Neural cell (in vitro differentiated cells): ENCODE results near the gene NKG7. TPM values are rescaled to one million over a fixed set of nuclear protein-coding genes. Genes with fewer than 3 reads are reported as not detected.

Source experiments
- H2AFZ ChIP-seq: fragments of 200-600, 300-800 bp; sonication (generic), shearing (Covaris generic); 2 replicates; pipeline ENCODE4 v1.6.0; 2014; ENCODE audit warnings: low read depth, mild to moderate bottlenecking, antibody characterized with exemption, low read length, moderate library complexity
- H3F3A ChIP-seq: fragments of 200-600 bp; shearing (Covaris generic); 2 replicates; pipeline ENCODE4 v1.6.1; 2016; ENCODE audit warnings: mild to moderate bottlenecking, moderate library complexity, mixed read lengths, antibody characterized with exemption, low read length; ENCODE audit not compliant: insufficient read depth, poor library complexity, severe bottlenecking
- H3K27ac ChIP-seq: fragments of 200-600, 300-800 bp; sonication (generic), shearing (Covaris generic); 2 replicates; pipeline ENCODE4 v1.5.1; 2014; ENCODE audit warnings: mild to moderate bottlenecking, low read length, moderate library complexity
- H3K27me3 ChIP-seq: fragments of 300-800, 200-600 bp; sonication (generic), shearing (Covaris generic); 2 replicates; pipeline ENCODE4 v1.6.0; 2014; ENCODE audit warnings: mild to moderate bottlenecking, low read depth, low read length, moderate library complexity; ENCODE audit not compliant: insufficient read depth
- H3K36me3 ChIP-seq: fragments of 300-800, 200-600 bp; sonication (generic), shearing (Covaris generic); 2 replicates; pipeline ENCODE4 v1.5.1; 2014; ENCODE audit warnings: mild to moderate bottlenecking, antibody characterized with exemption, low read length, moderate library complexity; ENCODE audit not compliant: insufficient read depth
- H3K4me2 ChIP-seq: fragments of 300-800, 200-600 bp; sonication (generic), shearing (Covaris generic); 2 replicates; pipeline ENCODE4 v1.6.0; 2014; ENCODE audit warnings: mild to moderate bottlenecking, low read length
- H3K4me3 ChIP-seq: fragments of 300-800, 200-600 bp; sonication (generic), shearing (Covaris generic); 2 replicates; pipeline ENCODE4 v1.5.1; 2014; ENCODE audit warnings: mild to moderate bottlenecking, low read length, moderate library complexity
- H3K79me2 ChIP-seq: fragments of 200-600 bp; shearing (Covaris generic); replicated peaks from 2 replicates; pipeline ENCODE4 v1.6.0; 2014; ENCODE audit warnings: mild to moderate bottlenecking, low read length, moderate library complexity; ENCODE audit not compliant: insufficient read depth
- H3K9ac ChIP-seq: fragments of 300-800, 200-600 bp; sonication (generic), shearing (Covaris generic); 2 replicates; pipeline ENCODE4 v1.6.1; 2016; ENCODE audit warnings: mild to moderate bottlenecking, low read length, mixed read lengths
- H3K9me2 ChIP-seq: fragments of 200-600 bp; shearing (Covaris generic); 2 replicates; pipeline ENCODE4 v1.6.1; 2016; ENCODE audit warnings: mild to moderate bottlenecking, low read length, mixed read lengths; ENCODE audit not compliant: insufficient read depth
- H3K9me3 ChIP-seq: fragments of 200-600, 300-800 bp; sonication (generic), shearing (Covaris generic); 2 replicates; pipeline ENCODE4 v1.6.1; 2016; ENCODE audit warnings: mild to moderate bottlenecking, mixed run types, low read length, moderate library complexity, mixed read lengths
- H4K20me1 ChIP-seq: fragments of 200-600 bp; shearing (Covaris generic); 2 replicates; pipeline ENCODE4 v1.6.1; 2016; ENCODE audit warnings: mild to moderate bottlenecking, mixed run types; ENCODE audit not compliant: insufficient read depth
- CTCF ChIP-seq: fragments of 450-650 bp; IDR thresholded peaks from 2 replicates; pipeline ENCODE4 v1.5.1; 2014; ENCODE audit warnings: antibody characterized with exemption, mild to moderate bottlenecking, moderate library complexity; ENCODE audit not compliant: poor library complexity, severe bottlenecking
- EP300 ChIP-seq: fragments of 450-650 bp; conservative IDR thresholded peaks from 2 replicates; pipeline ENCODE4 v1.6.1; 2014; ENCODE audit warnings: antibody characterized with exemption, mild to moderate bottlenecking, moderate library complexity; ENCODE audit not compliant: poor library complexity, severe bottlenecking
- EZH2 ChIP-seq: fragments of 200-600, 300-800 bp; shearing (Covaris generic), sonication (generic); IDR thresholded peaks from 2 replicates; pipeline ENCODE4 v1.6.1; 2014; ENCODE audit warnings: antibody characterized with exemption, low read length, borderline replicate concordance, mild to moderate bottlenecking; ENCODE audit not compliant: insufficient read depth, poor library complexity, severe bottlenecking
- MXI1 ChIP-seq: fragments of 450-650 bp; conservative IDR thresholded peaks from 2 replicates; pipeline ENCODE4 v1.6.1; 2014; ENCODE audit warnings: antibody characterized with exemption, mild to moderate bottlenecking; ENCODE audit not compliant: poor library complexity, severe bottlenecking
- POLR2AphosphoS5 ChIP-seq: IDR thresholded peaks from 2 replicates; pipeline ENCODE4 v1.6.1; 2012
- RAD21 ChIP-seq: fragments of 450-650 bp; conservative IDR thresholded peaks from 2 replicates; pipeline ENCODE4 v1.6.1; 2014; ENCODE audit warnings: antibody characterized with exemption, mild to moderate bottlenecking, moderate library complexity
- SMC3 ChIP-seq: fragments of 450-650 bp; conservative IDR thresholded peaks from 2 replicates; pipeline ENCODE4 v1.6.1; 2014; ENCODE audit warnings: antibody characterized with exemption, mild to moderate bottlenecking, moderate library complexity; ENCODE audit not compliant: poor library complexity
- TAF1 ChIP-seq: IDR thresholded peaks from 2 replicates; pipeline ENCODE4 v1.6.1; 2012; ENCODE audit warnings: low read depth
- polyA plus RNA-seq: library from polyadenylated mRNA; depleted of rRNA; stranded (reverse); fragments of >200 nt; gene quantifications from 2 replicates; pipeline ENCODE4 v1.2.3, GENCODE V29; 2014
- TF ChIP-seq, protein P1 (sequence below): IDR thresholded peaks from 2 replicates; pipeline ENCODE4 v1.6.1; 2012; ENCODE audit warnings: borderline replicate concordance

NKG7 gene
- polyA plus RNA-seq, 1 donor from 2014 or later, result not detected

DNA sequence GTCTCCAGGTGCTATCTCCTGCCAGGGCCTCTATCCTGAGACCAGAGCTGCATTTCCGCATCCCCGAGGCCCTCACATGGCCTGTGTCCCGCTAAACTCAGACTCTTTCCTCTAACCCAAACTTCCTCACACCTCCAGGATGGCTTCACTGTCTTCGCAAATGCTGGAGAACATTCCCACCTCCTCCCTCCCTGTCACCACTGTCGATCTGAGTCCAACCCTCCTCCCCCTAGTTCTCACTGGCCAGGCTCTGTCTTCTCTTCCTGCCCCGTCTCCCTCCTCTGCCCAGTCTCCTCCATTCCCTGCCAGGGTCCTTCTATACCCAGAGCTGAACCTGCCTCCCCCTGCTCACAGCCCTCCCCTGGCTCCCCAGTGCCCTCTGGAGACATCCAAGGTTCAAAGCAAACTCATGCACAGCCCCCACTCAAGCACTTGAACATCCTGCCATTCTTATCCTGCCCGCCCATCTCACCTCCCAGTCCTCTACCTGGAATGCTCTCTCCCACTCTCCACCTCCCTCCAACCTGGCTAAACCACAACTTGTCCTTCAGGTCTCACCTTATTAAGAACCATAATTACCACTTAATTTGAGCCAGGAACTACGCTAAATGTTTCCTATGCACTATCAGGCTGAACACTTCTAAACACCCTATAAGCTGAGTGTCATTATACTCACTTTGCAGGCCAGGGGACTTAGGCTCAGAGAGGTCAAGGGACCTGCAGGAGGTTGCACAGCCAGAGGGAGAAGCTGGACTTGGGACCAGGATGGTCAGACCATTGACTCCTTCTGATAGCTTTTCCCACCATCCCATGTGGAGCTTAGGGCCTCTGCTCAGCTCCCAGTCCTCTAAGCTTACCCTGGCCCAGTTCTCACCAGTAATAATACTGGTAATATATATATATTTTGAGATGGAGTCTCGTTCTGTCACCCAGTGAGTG, 29.6 kb downstream of the NKG7 start:
- no peak overlapping the region for H2AFZ ChIP-seq
- no peaks in the 10 kb centered on the region for H3K36me3 ChIP-seq
- H3K9me2 ChIP-seq, result no peaks in the 10 kb centered on the region
- no peak overlapping the region for H3K27ac ChIP-seq
- no peaks in the 10 kb centered on the region for H3K79me2 ChIP-seq
- H4K20me1 ChIP-seq, result no peaks in the 10 kb centered on the region
- peaks cover 5% of the 10 kb centered on the region for H3K27me3 ChIP-seq
- TF ChIP-seq EP300, result no peak
- no peak for TF ChIP-seq CTCF
- TF ChIP-seq POLR2AphosphoS5, result no peak
- TF ChIP-seq RAD21, result no peak
- no peak for TF ChIP-seq EZH2
- no peak for TF ChIP-seq SMC3
- TF ChIP-seq, protein P1, sequence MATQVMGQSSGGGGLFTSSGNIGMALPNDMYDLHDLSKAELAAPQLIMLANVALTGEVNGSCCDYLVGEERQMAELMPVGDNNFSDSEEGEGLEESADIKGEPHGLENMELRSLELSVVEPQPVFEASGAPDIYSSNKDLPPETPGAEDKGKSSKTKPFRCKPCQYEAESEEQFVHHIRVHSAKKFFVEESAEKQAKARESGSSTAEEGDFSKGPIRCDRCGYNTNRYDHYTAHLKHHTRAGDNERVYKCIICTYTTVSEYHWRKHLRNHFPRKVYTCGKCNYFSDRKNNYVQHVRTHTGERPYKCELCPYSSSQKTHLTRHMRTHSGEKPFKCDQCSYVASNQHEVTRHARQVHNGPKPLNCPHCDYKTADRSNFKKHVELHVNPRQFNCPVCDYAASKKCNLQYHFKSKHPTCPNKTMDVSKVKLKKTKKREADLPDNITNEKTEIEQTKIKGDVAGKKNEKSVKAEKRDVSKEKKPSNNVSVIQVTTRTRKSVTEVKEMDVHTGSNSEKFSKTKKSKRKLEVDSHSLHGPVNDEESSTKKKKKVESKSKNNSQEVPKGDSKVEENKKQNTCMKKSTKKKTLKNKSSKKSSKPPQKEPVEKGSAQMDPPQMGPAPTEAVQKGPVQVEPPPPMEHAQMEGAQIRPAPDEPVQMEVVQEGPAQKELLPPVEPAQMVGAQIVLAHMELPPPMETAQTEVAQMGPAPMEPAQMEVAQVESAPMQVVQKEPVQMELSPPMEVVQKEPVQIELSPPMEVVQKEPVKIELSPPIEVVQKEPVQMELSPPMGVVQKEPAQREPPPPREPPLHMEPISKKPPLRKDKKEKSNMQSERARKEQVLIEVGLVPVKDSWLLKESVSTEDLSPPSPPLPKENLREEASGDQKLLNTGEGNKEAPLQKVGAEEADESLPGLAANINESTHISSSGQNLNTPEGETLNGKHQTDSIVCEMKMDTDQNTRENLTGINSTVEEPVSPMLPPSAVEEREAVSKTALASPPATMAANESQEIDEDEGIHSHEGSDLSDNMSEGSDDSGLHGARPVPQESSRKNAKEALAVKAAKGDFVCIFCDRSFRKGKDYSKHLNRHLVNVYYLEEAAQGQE, result no peak
- no peak for TF ChIP-seq TAF1
- no peak for TF ChIP-seq MXI1
- H3K4me3 ChIP-seq, result no peak overlapping the region
- H3K9ac ChIP-seq, result no peak overlapping the region
- H3K4me2 ChIP-seq, result no peak overlapping the region
- H3F3A ChIP-seq, result no peaks in the 10 kb centered on the region
- no peaks in the 10 kb centered on the region for H3K9me3 ChIP-seq

- no peaks in the 10 kb centered on the region for H3K36me3 ChIP-seq
- no peaks in the 10 kb centered on the region for H3K9me3 ChIP-seq
- TF ChIP-seq TAF1, result no peak
- TF ChIP-seq, protein P1, result no peak
- no peak for TF ChIP-seq EP300
- TF ChIP-seq EZH2, result no peak
- no peak for TF ChIP-seq POLR2AphosphoS5
- no peak for TF ChIP-seq RAD21
- no peak for TF ChIP-seq MXI1
- no peak within 1 kb of the TSS for H3K4me3 ChIP-seq
- H4K20me1 ChIP-seq, result no peaks in the 10 kb centered on the region
- no peak within 1 kb of the TSS for H2AFZ ChIP-seq
- H3K27me3 ChIP-seq, result peaks cover 5% of the 10 kb centered on the region
- no peaks in the 10 kb centered on the region for H3K79me2 ChIP-seq
- no peaks in the 10 kb centered on the region for H3K9me2 ChIP-seq
- no peaks in the 10 kb centered on the region for H3F3A ChIP-seq
- no peak within 1 kb of the TSS for H3K27ac ChIP-seq
- H3K9ac ChIP-seq, result peak within 1 kb of the TSS; percentile 68
- H3K4me2 ChIP-seq, result no peak within 1 kb of the TSS
These were observed 30.4 kb downstream of the NKG7 start, which contains the start of gene VSIG10L for GRCh38 chr19:51341976-51342580. Gene VSIG10L (minus strand): TSS chr19:51342139. CDS start chr19:51342124, 15 bp downstream.
